HCT116 (cell line): ENCODE results near the gene IDS. TPM values are rescaled to one million over a fixed set of nuclear protein-coding genes. Genes with fewer than 3 reads are reported as not detected.

Experiments
- ATAC-seq: fragments of 200-7000 bp; cut with Tn5 transposase; 2 replicates; pipeline ENCODE4 v1.9.1; 2020; ENCODE audit warnings: mild to moderate bottlenecking, moderate library complexity
- BruUV-seq: library from RNA; stranded (reverse); fragments of 400-500 nt; replicated peaks from 2 replicates; lab custom pipeline; 2021; lab: Mats Ljungman, UMichigan
- CTCF ChIA-PET: fragments of 300-600 bp; sonication (Branson Sonifier 250); formaldehyde crosslinking; loops from one replicate; lab custom pipeline; 2021; ENCODE audit warnings: antibody characterized with exemption; lab: Charles Lee
- POLR2A ChIA-PET: fragments of 300-600, 350-600 bp; sonication (Branson Sonifier 250); formaldehyde crosslinking; loops from one replicate; lab custom pipeline; 2021; ENCODE audit warnings: antibody characterized with exemption; lab: Charles Lee
- RAD21 ChIA-PET, 2 experiments: fragments of 300-600 bp; sonication (Branson Sonifier 250); formaldehyde crosslinking; loops; one replicate each; lab custom pipeline; 2023; ENCODE audit warnings: low total read pairs in 2 of 2; ENCODE audit not compliant: uncharacterized antibody in 2 of 2, unreplicated experiment in 2 of 2, low non-redundant PET in 1 of 2; lab: Charles Lee
- DNase-seq: peaks from one replicate; pipeline ENCODE4 v3.0.0-alpha.2; 2010; ENCODE audit warnings: low read depth, low spot score
- H2AFZ ChIP-seq: fragments of 200-600 bp; shearing (Covaris generic), sonication (generic); 2 replicates; pipeline ENCODE4 v1.6.1; 2017; ENCODE audit warnings: low read depth, mixed run types, mixed read lengths, antibody characterized with exemption, low read length; ENCODE audit not compliant: poor library complexity, severe bottlenecking
- H3K27ac ChIP-seq: 2 replicates; pipeline ENCODE4 v1.5.1; 2012; ENCODE audit warnings: low read depth, low read length
- H3K27me3 ChIP-seq: fragments of 200-600 bp; sonication (generic); 2 replicates; pipeline ENCODE4 v1.6.1; 2016; ENCODE audit warnings: mixed run types, low read length, mixed read lengths; ENCODE audit not compliant: insufficient read depth
- H3K36me3 ChIP-seq, 2 experiments: fragments of 200-500 bp in 1 of 2; fragments of 200-600 bp in 1 of 2; sonication (Bioruptor generic) in 1 of 2; sonication (generic) in 1 of 2; 2 replicates each; pipeline versions ENCODE4 v1.5.1 to v1.6.1; 2014 to 2016; ENCODE audit warnings: low read length in 2 of 2, inconsistent platforms in 1 of 2, mixed read lengths in 1 of 2, mixed run types in 1 of 2; ENCODE audit not compliant: insufficient read depth in 2 of 2, control insufficient read depth in 1 of 2
- H3K4me1 ChIP-seq, 2 experiments: fragments of 200-600 bp in 1 of 2; sonication (generic) in 1 of 2; 2 replicates each; pipeline versions ENCODE4 v1.5.1 to v1.6.1; 2012 to 2017; ENCODE audit warnings: low read length in 2 of 2, inconsistent platforms in 1 of 2, mild to moderate bottlenecking in 1 of 2, mixed read lengths in 1 of 2, mixed run types in 1 of 2, moderate library complexity in 1 of 2; ENCODE audit not compliant: insufficient read depth in 2 of 2, control insufficient read depth in 1 of 2
- H3K4me2 ChIP-seq: fragments of 200-600 bp; sonication (generic); 2 replicates; pipeline ENCODE4 v1.6.1; 2017; ENCODE audit warnings: mixed run types, low read length, mixed read lengths
- H3K4me3 ChIP-seq, 2 experiments: fragments of 200-600 bp in 1 of 2; sonication (generic) in 1 of 2; replicated peaks in 1 of 2; 2 replicates each; pipeline ENCODE4 v1.5.1; 2011 to 2016; ENCODE audit warnings: low read length in 2 of 2, control low read depth in 1 of 2, low read depth in 1 of 2, mild to moderate bottlenecking in 1 of 2, mixed read lengths in 1 of 2, mixed run types in 1 of 2
- H3K79me2 ChIP-seq: fragments of 200-600 bp; sonication (generic); 2 replicates; pipeline ENCODE4 v1.6.1; 2017; ENCODE audit warnings: mild to moderate bottlenecking, mixed run types, low read length, moderate library complexity, mixed read lengths; ENCODE audit not compliant: insufficient read depth
- H3K9ac ChIP-seq: fragments of 200-600 bp; sonication (generic); 2 replicates; pipeline ENCODE4 v1.6.1; 2016; ENCODE audit warnings: low read length, mixed read lengths
- H3K9me2 ChIP-seq: fragments of 200-600 bp; sonication (generic), shearing (Covaris generic); 2 replicates; pipeline ENCODE4 v1.6.1; 2017; ENCODE audit warnings: mixed run types, mild to moderate bottlenecking, moderate library complexity; ENCODE audit not compliant: insufficient read depth
- H3K9me3 ChIP-seq, 2 experiments: fragments of 200-500 bp in 1 of 2; fragments of 200-600 bp in 1 of 2; sonication (Bioruptor generic) in 1 of 2; sonication (generic) in 1 of 2; 2 replicates each; pipeline ENCODE4 v1.6.1; 2014 to 2017; ENCODE audit warnings: low read length in 2 of 2, mixed read lengths in 2 of 2, inconsistent platforms in 1 of 2, low read depth in 1 of 2, mild to moderate bottlenecking in 1 of 2, mixed run types in 1 of 2, moderate library complexity in 1 of 2; ENCODE audit not compliant: control insufficient read depth in 1 of 2, insufficient read depth in 1 of 2
- H4K20me1 ChIP-seq: fragments of 200-600 bp; sonication (generic), shearing (Covaris generic); 2 replicates; pipeline ENCODE4 v1.6.1; 2017; ENCODE audit warnings: mixed run types, mild to moderate bottlenecking, moderate library complexity; ENCODE audit not compliant: insufficient read depth
- ATF3 ChIP-seq: IDR thresholded peaks from 2 replicates; pipeline ENCODE4 v1.6.1; 2012
- CBX3 ChIP-seq: IDR thresholded peaks from 2 replicates; pipeline ENCODE4 v1.6.1; 2012; ENCODE audit warnings: low read depth
- CEBPB ChIP-seq: IDR thresholded peaks from 2 replicates; pipeline ENCODE4 v1.6.1; 2012; ENCODE audit warnings: low read depth
- EGR1 ChIP-seq: IDR thresholded peaks from 2 replicates; pipeline ENCODE4 v1.6.1; 2012; ENCODE audit warnings: low read depth
- ELF1 ChIP-seq: IDR thresholded peaks from 2 replicates; pipeline ENCODE4 v1.6.1; 2012; ENCODE audit warnings: low read depth, borderline replicate concordance
- EZH2phosphoT487 ChIP-seq: fragments of 200-600 bp; IDR thresholded peaks from 2 replicates; pipeline ENCODE4 v1.6.1; 2018; ENCODE audit warnings: antibody characterized with exemption, borderline replicate concordance
- FOSL1 ChIP-seq: IDR thresholded peaks from 2 replicates; pipeline ENCODE4 v1.6.1; 2012; ENCODE audit warnings: low read depth
- JUND ChIP-seq: IDR thresholded peaks from 2 replicates; pipeline ENCODE4 v1.6.1; 2012
- POLR2A ChIP-seq: IDR thresholded peaks from 2 replicates; pipeline ENCODE4 v1.7.0; 2011; ENCODE audit warnings: borderline replicate concordance; ENCODE audit not compliant: insufficient read depth, insufficient read length; ENCODE audit errors: extremely low read depth
- POLR2AphosphoS5 ChIP-seq: IDR thresholded peaks from 2 replicates; pipeline ENCODE4 v1.6.1; 2011; ENCODE audit warnings: mild to moderate bottlenecking, low read depth, low read length, moderate library complexity
- RAD21 ChIP-seq: IDR thresholded peaks from 2 replicates; pipeline ENCODE4 v1.6.1; 2012; ENCODE audit warnings: low read depth, mild to moderate bottlenecking
- REST ChIP-seq: IDR thresholded peaks from 2 replicates; pipeline ENCODE4 v1.6.1; 2012; ENCODE audit warnings: low read depth
- SIN3A ChIP-seq: IDR thresholded peaks from 2 replicates; pipeline ENCODE4 v1.6.1; 2012; ENCODE audit warnings: low read depth
- SP1 ChIP-seq: IDR thresholded peaks from 2 replicates; pipeline ENCODE4 v1.6.1; 2012; ENCODE audit warnings: low read depth
- SRF ChIP-seq: IDR thresholded peaks from 2 replicates; pipeline ENCODE4 v1.6.1; 2012; ENCODE audit warnings: low read depth
- TCF7L2 ChIP-seq: IDR thresholded peaks from 2 replicates; pipeline ENCODE4 v1.7.0; 2011; ENCODE audit warnings: borderline replicate concordance, inconsistent platforms; ENCODE audit not compliant: insufficient read depth, insufficient read length; ENCODE audit errors: extremely low read depth
- YY1 ChIP-seq: IDR thresholded peaks from 2 replicates; pipeline ENCODE4 v1.6.1; 2011; ENCODE audit warnings: low read length, low read depth, moderate library complexity, mild to moderate bottlenecking; ENCODE audit not compliant: insufficient replicate concordance; ENCODE audit errors: extremely low read depth
- ZBTB33 ChIP-seq: IDR thresholded peaks from 2 replicates; pipeline ENCODE4 v1.6.1; 2011; ENCODE audit warnings: mild to moderate bottlenecking, low read length, moderate library complexity; ENCODE audit not compliant: insufficient replicate concordance; ENCODE audit errors: extremely low read depth
- ZFX ChIP-seq: fragments of 450-650 bp; IDR thresholded peaks from 2 replicates; pipeline ENCODE4 v1.6.1; 2017
- intact Hi-C: fragments of 100-400 bp; cut with micrococcal nuclease; formaldehyde crosslinking; loops from 2 replicates; pipeline ENCODE4 v1.10.0; 2022
- total RNA-seq: library from RNA; stranded (reverse); gene quantifications from one replicate; pipeline ENCODE4 v1.2.1, GENCODE V29; 2021; ENCODE audit not compliant: unreplicated experiment

IDS gene
- total RNA-seq, 1 experiment from 2014 or later, result 42.0 TPM

- no peak for DNase-seq
- intact Hi-C loops, result no loop called here
- Histone ChIP-seq H3K4me2 (peak overlapping the region; percentile 73), H3K27ac (no peak overlapping the region), H4K20me1 (no peaks in the 10 kb centered on the region), H3K9ac (peak overlapping the region; percentile 39; the same call in 1 of the 2 replicates), H3K4me3 (peak overlapping the region in 1 of 2 experiments; percentile 63; a peak in 2 of 4 replicates), H3K9me3 (no peaks in the 10 kb centered on the region), H3K27me3 (no peaks in the 10 kb centered on the region), H3K79me2 (peaks cover 4% of the 10 kb centered on the region; the same call in 1 of the 2 replicates), H3K9me2 (no peaks in the 10 kb centered on the region), H3K4me1 (peaks cover 0 to 24% of the 10 kb centered on the region in 2 experiments; a peak in 3 of 4 replicates), H2AFZ (no peak overlapping the region), H3K36me3 (no peaks in the 10 kb centered on the region)
- TF ChIP-seq JUND (no peak), CBX3 (no peak), CEBPB (no peak), ZFX (no peak), EZH2phosphoT487 (no peak), EGR1 (no peak), ZBTB33 (no peak), SRF (no peak), POLR2A (no peak), ELF1 (no peak), RAD21 (no peak), FOSL1 (no peak), ATF3 (no peak), SP1 (no peak), TCF7L2 (no peak), POLR2AphosphoS5 (no peak), REST (no peak), SIN3A (no peak), YY1 (no peak)
- CTCF ChIA-PET, result no interaction called here
- RAD21 ChIA-PET, result no interaction called here
- ATAC-seq, result no peak
- POLR2A ChIA-PET, result no interaction called here
- no TSS peak for BruUV-seq
These were observed 565 bp upstream of the IDS start for GRCh38 chrX:149505671-149506070.
